OCI-LY7 (cell line): ENCODE results near the gene LONRF2. TPM values are rescaled to one million over a fixed set of nuclear protein-coding genes. Genes with fewer than 3 reads are reported as not detected.

ENCODE experiments used
- BruUV-seq: library from RNA; stranded (reverse); fragments of 400-500 nt; replicated peaks from 2 replicates; lab custom pipeline; 2021; lab: Mats Ljungman, UMichigan
- CTCF ChIA-PET: fragments of 300-600 bp; sonication (Branson Sonifier 250); formaldehyde crosslinking; loops from one replicate; lab custom pipeline; 2022; ENCODE audit warnings: antibody characterized with exemption; ENCODE audit not compliant: unreplicated experiment; lab: Charles Lee
- POLR2A ChIA-PET: fragments of 300-600 bp; sonication (Branson Sonifier 250); formaldehyde crosslinking; loops from one replicate; lab custom pipeline; 2022; ENCODE audit warnings: antibody characterized with exemption; lab: Charles Lee
- DNase-seq: peaks from one replicate; pipeline ENCODE4 v3.0.0-alpha.2; 2015; ENCODE audit warnings: low spot score
- H2AFZ ChIP-seq: fragments of 200-600 bp; sonication (generic), shearing (Covaris generic); 2 replicates; pipeline ENCODE4 v1.6.1; 2014; ENCODE audit warnings: mild to moderate bottlenecking, antibody characterized with exemption, low read length, moderate library complexity
- H3K27ac ChIP-seq: fragments of 200-600 bp; sonication (generic); 2 replicates; pipeline ENCODE4 v1.5.1; 2014; ENCODE audit warnings: mixed run types, low read depth, mild to moderate bottlenecking, moderate library complexity, low read length, inconsistent platforms; ENCODE audit not compliant: poor library complexity, severe bottlenecking
- H3K36me3 ChIP-seq: fragments of 200-600 bp; sonication (generic); 2 replicates; pipeline ENCODE4 v1.6.1; 2014; ENCODE audit warnings: mild to moderate bottlenecking, antibody characterized with exemption, low read length, moderate library complexity, mixed read lengths; ENCODE audit not compliant: insufficient read depth
- H3K4me1 ChIP-seq: fragments of 200-600 bp; sonication (generic); 2 replicates; pipeline ENCODE4 v1.5.1; 2014; ENCODE audit warnings: mild to moderate bottlenecking, low read length; ENCODE audit not compliant: insufficient read depth, poor library complexity, severe bottlenecking
- H3K4me2 ChIP-seq: fragments of 200-600 bp; sonication (generic); 2 replicates; pipeline ENCODE4 v1.6.1; 2014; ENCODE audit warnings: mild to moderate bottlenecking, low read length
- H3K4me3 ChIP-seq: fragments of 200-600 bp; sonication (generic); 2 replicates; pipeline ENCODE4 v1.5.1; 2014; ENCODE audit warnings: mild to moderate bottlenecking, low read depth, low read length; ENCODE audit not compliant: poor library complexity, severe bottlenecking
- H3K79me2 ChIP-seq: fragments of 200-600 bp; sonication (generic); 2 replicates; pipeline ENCODE4 v1.6.1; 2016; ENCODE audit warnings: low read depth, mild to moderate bottlenecking, low read length, moderate library complexity, mixed read lengths; ENCODE audit not compliant: insufficient read depth
- H3K9me2 ChIP-seq: fragments of 200-600 bp; sonication (generic); 2 replicates; pipeline ENCODE4 v1.6.1; 2016; ENCODE audit warnings: mild to moderate bottlenecking, low read length, mixed read lengths; ENCODE audit not compliant: insufficient read depth
- H3K9me3 ChIP-seq: fragments of 200-600 bp; sonication (generic); 2 replicates; pipeline ENCODE4 v1.6.1; 2014; ENCODE audit warnings: mild to moderate bottlenecking, mixed run types, low read length, mixed read lengths
- H4K20me1 ChIP-seq: fragments of 200-600 bp; sonication (generic); 2 replicates; pipeline ENCODE4 v1.6.1; 2014; ENCODE audit warnings: mild to moderate bottlenecking, antibody characterized with exemption, low read length, moderate library complexity, mixed read lengths; ENCODE audit not compliant: insufficient read depth
- EZH2phosphoT487 ChIP-seq: fragments of 200-600 bp; sonication (generic); IDR thresholded peaks from 2 replicates; pipeline ENCODE4 v1.6.1; 2018; ENCODE audit warnings: low read depth, borderline replicate concordance, mild to moderate bottlenecking, mixed run types, antibody characterized with exemption, low read length, moderate library complexity, mixed read lengths
- intact Hi-C: fragments of 100-400 bp; cut with micrococcal nuclease; formaldehyde crosslinking; loops from one replicate; pipeline ENCODE4 v1.10.0; 2022; ENCODE audit not compliant: unreplicated experiment
- total RNA-seq, 2 experiments: library from RNA; depleted of rRNA in 1 of 2; stranded (reverse); fragments of >200 nt in 1 of 2; shearing (Covaris generic) in 1 of 2; gene quantifications; 2 replicates each; pipeline ENCODE4 v1.2.3, GENCODE V29; 2014 to 2022
- TF ChIP-seq, protein P1 (sequence below): fragments of 200-600 bp; sonication (generic); conservative IDR thresholded peaks from 2 replicates; pipeline ENCODE4 v1.5.1; 2014; ENCODE audit warnings: mild to moderate bottlenecking, antibody characterized with exemption, low read length, moderate library complexity, mixed read lengths

LONRF2 gene
- total RNA-seq, 2 experiments from 2014 or later = not detected

GRCh38 chr2:100294162-100294497 is 28.2 kb downstream of the LONRF2 start:
- no peak overlapping the region for H3K4me2 ChIP-seq
- CTCF ChIA-PET = no interaction called here
- H3K27ac ChIP-seq = no peak overlapping the region
- no peak for TF ChIP-seq EZH2phosphoT487
- TF ChIP-seq, protein P1, sequence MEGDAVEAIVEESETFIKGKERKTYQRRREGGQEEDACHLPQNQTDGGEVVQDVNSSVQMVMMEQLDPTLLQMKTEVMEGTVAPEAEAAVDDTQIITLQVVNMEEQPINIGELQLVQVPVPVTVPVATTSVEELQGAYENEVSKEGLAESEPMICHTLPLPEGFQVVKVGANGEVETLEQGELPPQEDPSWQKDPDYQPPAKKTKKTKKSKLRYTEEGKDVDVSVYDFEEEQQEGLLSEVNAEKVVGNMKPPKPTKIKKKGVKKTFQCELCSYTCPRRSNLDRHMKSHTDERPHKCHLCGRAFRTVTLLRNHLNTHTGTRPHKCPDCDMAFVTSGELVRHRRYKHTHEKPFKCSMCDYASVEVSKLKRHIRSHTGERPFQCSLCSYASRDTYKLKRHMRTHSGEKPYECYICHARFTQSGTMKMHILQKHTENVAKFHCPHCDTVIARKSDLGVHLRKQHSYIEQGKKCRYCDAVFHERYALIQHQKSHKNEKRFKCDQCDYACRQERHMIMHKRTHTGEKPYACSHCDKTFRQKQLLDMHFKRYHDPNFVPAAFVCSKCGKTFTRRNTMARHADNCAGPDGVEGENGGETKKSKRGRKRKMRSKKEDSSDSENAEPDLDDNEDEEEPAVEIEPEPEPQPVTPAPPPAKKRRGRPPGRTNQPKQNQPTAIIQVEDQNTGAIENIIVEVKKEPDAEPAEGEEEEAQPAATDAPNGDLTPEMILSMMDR = no peak
- H4K20me1 ChIP-seq = no peaks in the 10 kb centered on the region
- no peaks in the 10 kb centered on the region for H3K36me3 ChIP-seq
- H3K79me2 ChIP-seq = no peaks in the 10 kb centered on the region
- no peak overlapping the region for H3K4me3 ChIP-seq
- BruUV-seq = no TSS peak
- H3K9me3 ChIP-seq = no peaks in the 10 kb centered on the region
- no peak for DNase-seq
- intact Hi-C loops = no loop called here
- H3K4me1 ChIP-seq = no peaks in the 10 kb centered on the region
- H3K9me2 ChIP-seq = no peaks in the 10 kb centered on the region
- no peak overlapping the region for H2AFZ ChIP-seq
- POLR2A ChIA-PET = no interaction called here

- H3K4me3 ChIP-seq = no peak overlapping the region
- H3K79me2 ChIP-seq = no peaks in the 10 kb centered on the region
- no peaks in the 10 kb centered on the region for H3K36me3 ChIP-seq
- intact Hi-C loops = no loop called here
- no peak overlapping the region for H3K27ac ChIP-seq
- ChIA-PET POLR2A (no interaction called here), CTCF (no interaction called here)
- no peaks in the 10 kb centered on the region for H3K9me3 ChIP-seq
- DNase-seq = no peak
- H3K9me2 ChIP-seq = no peaks in the 10 kb centered on the region
- no peak for TF ChIP-seq EZH2phosphoT487
- TF ChIP-seq, protein P1 = no peak
- no peak overlapping the region for H3K4me2 ChIP-seq
- H3K4me1 ChIP-seq = no peaks in the 10 kb centered on the region
- H2AFZ ChIP-seq = no peak overlapping the region
- no peaks in the 10 kb centered on the region for H4K20me1 ChIP-seq
- BruUV-seq = no TSS peak
These were observed 28.8 kb downstream of the LONRF2 start for GRCh38 chr2:100293341-100294161.

GRCh38 chr2:100292022-100292580 is 30.2 kb downstream of the LONRF2 start:
- no peak for TF ChIP-seq EZH2phosphoT487
- TF ChIP-seq, protein P1 = no peak
- H2AFZ ChIP-seq = no peak overlapping the region
- DNase-seq = no peak
- intact Hi-C loops = no loop called here
- H3K4me3 ChIP-seq = no peak overlapping the region
- no peaks in the 10 kb centered on the region for H3K9me2 ChIP-seq
- no peaks in the 10 kb centered on the region for H3K79me2 ChIP-seq
- no TSS peak for BruUV-seq
- no peak overlapping the region for H3K4me2 ChIP-seq
- POLR2A ChIA-PET = no interaction called here
- H3K36me3 ChIP-seq = no peaks in the 10 kb centered on the region
- CTCF ChIA-PET = no interaction called here
- H4K20me1 ChIP-seq = no peaks in the 10 kb centered on the region
- no peaks in the 10 kb centered on the region for H3K9me3 ChIP-seq
- no peaks in the 10 kb centered on the region for H3K4me1 ChIP-seq
- no peak overlapping the region for H3K27ac ChIP-seq
